SIG-M5 treated with dmso at 0.1 percent for 504 hours (cell line): ENCODE results near the gene ABCD1.
A peak's percentile ranks its signal among the peaks of the same experiment; 100 is the strongest.
"Not testable (repeated sequence)": the region's sequence is repeated elsewhere in the genome, so short reads cannot be mapped to it uniquely, and the experiment has no call there.

Experiments used
- DNase-seq: peaks from one replicate; lab custom pipeline; 2025; ENCODE audit not compliant: unreplicated experiment; lab: John Stamatoyannopoulos, UW

Gene ABCD1

DNA sequence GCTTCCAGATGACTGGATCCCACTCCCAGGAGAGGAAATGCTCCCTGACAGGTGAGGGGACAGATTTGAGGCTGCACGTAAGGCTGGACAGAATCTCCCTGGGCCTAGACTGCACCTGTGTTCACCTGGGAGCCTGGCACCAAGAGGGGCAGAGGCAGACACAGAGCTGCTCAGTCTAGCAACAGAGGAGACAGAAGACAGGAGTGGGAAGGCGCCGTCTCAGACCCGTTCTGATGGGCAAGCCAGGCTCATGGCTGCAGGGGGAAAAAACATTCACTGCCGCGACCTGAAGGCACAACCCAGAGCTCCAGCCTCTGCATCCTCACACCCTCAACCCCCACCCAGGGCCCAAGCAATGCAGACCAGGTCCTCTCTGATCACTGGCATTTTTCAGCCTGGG is 17.2 kb upstream of the ABCD1 start:
- no peak for DNase-seq

DNA sequence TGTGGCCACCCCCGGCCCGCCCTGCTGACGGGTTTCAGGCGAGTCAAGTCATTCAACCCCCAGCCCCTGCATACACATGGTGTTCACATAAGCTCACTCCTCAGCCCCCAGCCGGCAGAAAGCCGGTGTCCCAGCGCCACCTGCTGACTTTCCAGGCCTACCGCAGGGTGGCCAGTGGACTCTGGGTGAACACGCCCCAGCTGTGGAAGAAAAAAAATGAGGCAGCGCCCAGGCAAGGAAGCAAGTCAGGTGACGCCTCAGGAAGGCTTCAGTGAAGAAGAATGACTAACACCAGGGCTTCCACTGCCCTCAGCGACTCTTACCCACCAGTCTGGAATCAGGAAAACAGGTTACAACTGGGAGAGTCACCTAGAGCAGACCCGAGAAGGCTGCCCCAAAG is 16.2 kb upstream of the ABCD1 start:
- peak; percentile 67 for DNase-seq

DNA sequence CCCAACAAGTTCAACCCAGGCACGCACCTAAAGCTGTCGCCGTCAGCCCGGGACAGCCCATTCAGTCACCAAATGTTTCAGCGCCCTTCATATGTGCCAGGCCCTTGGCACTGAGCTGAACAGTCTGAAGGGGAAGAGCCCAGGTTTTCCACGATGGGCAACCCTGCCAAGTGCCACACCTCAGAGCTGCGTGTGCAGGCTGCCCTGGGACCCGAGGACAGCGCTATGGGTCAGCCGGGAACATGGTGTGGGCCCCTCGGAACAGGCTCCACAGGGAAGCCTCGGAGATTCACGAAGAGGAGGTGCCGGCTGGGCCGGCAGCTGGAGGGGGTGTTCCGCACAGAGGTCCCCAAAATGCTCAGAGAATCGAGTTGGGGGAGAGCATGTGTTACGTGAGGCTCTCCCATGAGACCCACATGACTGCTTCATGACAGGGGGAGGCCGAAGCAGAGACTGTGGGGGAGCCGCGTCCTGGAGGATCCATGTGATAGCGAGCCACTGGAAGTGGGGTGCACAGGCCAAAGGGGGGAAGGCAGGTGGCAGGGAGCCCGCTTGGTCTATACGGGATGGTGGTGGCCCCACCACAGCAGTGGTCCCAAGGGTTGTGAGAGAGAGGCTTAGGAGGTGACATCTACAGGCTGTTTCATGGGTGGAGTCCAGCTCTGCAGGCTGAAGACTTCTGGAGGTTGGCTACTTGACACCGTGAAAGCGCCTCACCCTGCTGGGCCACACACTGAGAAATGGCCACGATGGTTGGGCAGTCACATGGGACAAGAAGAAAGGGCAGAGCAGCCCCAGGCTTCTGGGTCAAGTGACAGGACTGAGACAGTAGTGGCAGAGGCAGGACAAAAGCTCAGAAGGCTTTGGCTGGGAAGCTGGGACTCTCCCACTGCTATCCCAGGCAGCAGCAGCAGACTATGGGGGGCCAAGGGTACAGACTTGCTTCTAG is 14.7 kb upstream of the ABCD1 start:
- DNase-seq, result no peak

GRCh38 chrX:153714256-153714655 is 10.4 kb upstream of the ABCD1 start:
- no peak for DNase-seq

DNA sequence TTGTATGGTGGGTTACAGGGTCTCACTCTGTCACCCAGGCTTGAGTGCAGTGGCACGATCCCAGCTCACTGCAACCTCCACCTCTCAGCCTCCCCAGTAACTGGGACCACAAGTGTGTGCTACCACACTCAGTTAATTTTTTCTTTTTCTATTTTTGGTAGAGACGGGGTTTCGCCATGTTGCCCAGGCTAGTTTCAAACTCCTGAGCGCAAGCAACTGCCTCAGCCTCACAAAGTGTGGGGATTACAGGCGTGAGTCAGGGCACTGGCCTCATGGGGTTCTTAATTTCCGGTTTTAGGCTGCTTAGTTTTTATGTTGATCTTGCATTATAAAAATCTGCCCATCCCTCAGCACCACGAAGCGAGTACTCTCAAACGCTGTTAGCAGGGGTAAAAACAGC is 7.2 kb upstream of the ABCD1 start:
- DNase-seq, result no peak

DNA sequence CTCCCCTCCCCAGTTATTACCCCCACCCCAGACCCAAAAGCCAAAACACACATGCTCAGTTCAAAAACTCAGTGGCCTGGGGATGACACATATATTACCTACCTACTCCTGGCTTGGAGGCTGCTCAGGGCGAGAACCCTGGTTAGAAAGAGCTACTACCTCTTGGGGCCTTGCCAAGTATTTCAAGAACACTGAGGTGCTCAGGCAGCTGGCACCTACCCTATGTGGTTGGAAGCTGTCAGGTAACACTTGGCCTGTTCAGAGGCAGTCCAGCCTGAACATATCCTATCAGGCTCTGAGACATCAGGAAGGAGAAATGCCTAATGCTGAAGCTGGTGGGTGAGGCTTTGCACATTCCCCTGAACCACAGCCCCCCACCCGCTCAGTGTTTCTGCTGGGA is 5.4 kb upstream of the ABCD1 start:
- DNase-seq, result no peak

GRCh38 chrX:153719701-153720100 is 5.0 kb upstream of the ABCD1 start:
- DNase-seq, result no peak

GRCh38 chrX:153722704-153723350 is 1.8 kb upstream of the ABCD1 start:
- peak; percentile 45 for DNase-seq

GRCh38 chrX:153723351-153724251 is 1.1 kb upstream of the ABCD1 start:
- DNase-seq, result peak; percentile 30

- DNase-seq, result peak; percentile 30
Observed at GRCh38 chrX:153725039-153725831, 579 bp downstream of the ABCD1 start.

DNA sequence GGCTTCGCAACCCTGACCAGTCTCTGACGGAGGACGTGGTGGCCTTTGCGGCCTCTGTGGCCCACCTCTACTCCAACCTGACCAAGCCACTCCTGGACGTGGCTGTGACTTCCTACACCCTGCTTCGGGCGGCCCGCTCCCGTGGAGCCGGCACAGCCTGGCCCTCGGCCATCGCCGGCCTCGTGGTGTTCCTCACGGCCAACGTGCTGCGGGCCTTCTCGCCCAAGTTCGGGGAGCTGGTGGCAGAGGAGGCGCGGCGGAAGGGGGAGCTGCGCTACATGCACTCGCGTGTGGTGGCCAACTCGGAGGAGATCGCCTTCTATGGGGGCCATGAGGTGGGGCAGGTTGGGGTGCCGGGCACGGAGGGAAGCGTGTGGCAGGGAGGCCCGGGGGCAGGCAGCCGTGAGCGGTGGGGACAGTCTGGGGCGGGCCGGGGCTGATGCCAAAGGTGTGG is 1.2 kb downstream of the ABCD1 start:
- DNase-seq, result no peak

DNA sequence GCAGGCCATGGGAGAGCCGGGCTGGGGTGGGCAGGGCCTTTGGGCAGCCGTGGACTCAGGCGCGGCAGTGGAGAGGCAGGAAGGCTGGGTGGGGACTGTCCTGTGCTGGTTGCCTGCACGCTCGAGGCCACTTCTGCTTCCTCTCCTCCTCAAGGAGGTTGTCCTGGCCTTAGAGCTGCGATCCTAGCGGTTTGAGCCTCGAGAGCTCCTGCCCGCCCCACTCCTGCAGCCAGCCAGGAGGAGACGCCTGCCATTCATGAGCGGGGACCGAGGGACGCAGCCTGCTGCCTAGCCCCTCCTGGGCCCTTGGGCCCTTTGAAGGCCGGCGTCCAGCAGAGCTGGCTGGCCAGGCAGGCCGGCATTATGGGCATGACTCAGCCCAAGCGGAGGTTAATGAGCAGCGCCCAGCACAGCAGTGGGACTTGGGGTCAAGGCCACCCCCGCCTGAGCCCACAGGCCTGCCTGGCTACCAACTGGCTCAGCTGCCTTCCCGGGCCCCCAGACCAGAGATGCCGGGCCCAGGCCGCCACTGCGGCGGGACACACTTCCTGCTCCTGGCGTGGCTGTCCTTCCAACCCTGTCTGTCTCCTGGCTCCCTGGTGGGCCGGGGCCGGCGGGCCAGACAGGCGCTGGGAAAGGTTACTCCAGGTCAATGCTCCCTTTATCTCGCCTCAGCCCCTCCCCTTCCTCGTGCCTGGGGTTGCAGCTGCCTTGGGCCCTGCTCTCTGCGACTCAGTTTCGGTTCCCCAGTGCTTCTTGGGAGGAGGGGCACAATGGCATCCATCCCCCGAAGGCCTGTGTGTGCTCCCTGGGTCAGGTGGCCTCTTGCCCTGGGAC is 1.8 kb downstream of the ABCD1 start:
- DNase-seq, result peak; percentile 87

GRCh38 chrX:153727123-153727931 is 2.7 kb downstream of the ABCD1 start:
- no peak for DNase-seq

GRCh38 chrX:153728095-153728494 is 3.4 kb downstream of the ABCD1 start:
- no peak for DNase-seq

GRCh38 chrX:153728951-153729631 is 4.4 kb downstream of the ABCD1 start:
- DNase-seq, result no peak

- DNase-seq, result not testable (repeated sequence)
Observed at GRCh38 chrX:153730115-153730514, 5.5 kb downstream of the ABCD1 start.

DNA sequence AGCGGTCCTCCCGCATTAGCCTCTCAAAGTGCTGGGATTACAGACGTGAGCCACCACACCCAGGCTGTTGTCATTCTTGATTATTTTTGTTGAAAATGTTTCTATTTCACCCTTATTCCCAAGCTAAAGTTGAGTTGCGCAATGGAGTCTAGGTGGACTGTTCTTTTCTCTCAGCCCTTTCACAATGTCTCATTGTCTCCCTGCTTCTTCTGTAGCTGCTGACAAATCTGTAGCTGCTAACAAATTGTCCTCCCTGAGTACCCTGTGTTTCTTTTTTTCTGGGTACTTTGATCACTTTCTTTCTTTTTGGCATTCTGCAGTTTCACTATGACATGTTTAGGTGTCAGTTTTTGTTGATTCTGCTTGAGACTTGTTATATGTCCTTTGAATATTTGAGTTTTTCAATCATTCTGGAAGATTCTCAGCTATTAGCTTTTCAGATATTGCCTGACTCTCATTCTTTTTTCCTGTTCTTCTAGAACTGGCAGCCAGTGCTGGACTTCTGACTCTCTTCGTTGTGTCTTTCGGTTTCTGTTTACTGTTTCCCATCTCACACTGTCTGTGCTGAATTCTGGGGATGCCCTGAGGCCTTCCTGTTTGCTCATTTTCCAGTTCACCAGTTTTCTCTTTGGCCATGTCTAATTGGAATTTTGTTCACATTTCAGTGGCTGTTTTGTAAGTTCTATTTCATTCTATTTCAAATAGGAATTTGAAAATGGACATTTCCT is 6.6 kb downstream of the ABCD1 start:
- peak; percentile 24 for DNase-seq

DNA sequence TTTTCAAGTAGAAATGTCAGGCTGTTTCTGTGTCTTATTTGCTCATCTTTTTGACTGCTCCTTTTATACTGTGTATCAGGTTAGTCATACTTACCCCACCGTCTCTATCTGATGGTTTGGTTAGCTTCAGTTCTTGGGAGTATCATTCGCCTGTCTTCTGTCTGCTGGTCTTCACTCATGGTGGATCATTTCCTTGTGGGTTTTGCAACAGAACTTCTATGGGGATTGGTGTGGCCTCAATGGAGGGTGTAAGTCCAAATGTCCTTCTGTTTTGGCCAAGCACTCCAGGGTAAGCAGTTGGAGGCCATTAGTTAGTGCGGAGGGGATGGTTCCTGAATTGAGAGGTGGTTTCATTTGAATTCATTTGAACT is 7.2 kb downstream of the ABCD1 start:
- DNase-seq, result no peak
